Caki2 (cell line): ENCODE data around the gene TRAM2. TPM values are rescaled to one million over a fixed set of nuclear protein-coding genes. Genes with fewer than 3 reads are reported as not detected.
A peak's percentile ranks its signal among the peaks of the same experiment; 100 is the strongest.

ENCODE experiments used
- DNase-seq: peaks from one replicate; pipeline ENCODE4 v3.0.0-alpha.2; 2015; ENCODE audit warnings: low read depth
- in situ Hi-C: cut with HindIII; loops from 2 replicates; pipeline ENCODE4 v1.10.0; 2016; ENCODE audit warnings: low sequenced_read_pairs, low pct_unique_long_range_greater_than_20kb, mixed read lengths
- total RNA-seq: library from RNA; depleted of rRNA; stranded (reverse); fragments of >200 nt; shearing (Covaris generic); gene quantifications from 2 replicates; pipeline ENCODE4 v1.2.3, GENCODE V29; 2014; ENCODE audit warnings: low replicate concordance

TRAM2 gene
- total RNA-seq, 1 experiment from 2014 or later, result 7.3 TPM

- DNase-seq, result no peak
- in situ Hi-C loops, result no loop called here
Observed at GRCh38 chr6:52574709-52575501, 2.0 kb downstream of the TRAM2 start.

GRCh38 chr6:52573295-52573694, 3.6 kb downstream of the TRAM2 start:
- in situ Hi-C loops, result no loop called here
- no peak for DNase-seq

- in situ Hi-C loops, result no loop called here
- no peak for DNase-seq
Observed at GRCh38 chr6:52572536-52572935, 4.3 kb downstream of the TRAM2 start.

- in situ Hi-C loops, result no loop called here
- DNase-seq, result no peak
Observed at GRCh38 chr6:52571099-52571755, 5.6 kb downstream of the TRAM2 start.

GRCh38 chr6:52570291-52570700, 6.6 kb downstream of the TRAM2 start:
- DNase-seq, result no peak
- in situ Hi-C loops, result no loop called here

- in situ Hi-C loops, result no loop called here
- no peak for DNase-seq
Observed at GRCh38 chr6:52568320-52568719, 8.5 kb downstream of the TRAM2 start.

GRCh38 chr6:52566853-52567279, 10.0 kb downstream of the TRAM2 start:
- peak; percentile 64 for DNase-seq
- in situ Hi-C loops, result no loop called here

GRCh38 chr6:52566201-52566600, 10.7 kb downstream of the TRAM2 start:
- DNase-seq, result no peak
- in situ Hi-C loops, result no loop called here

GRCh38 chr6:52564856-52565255, 12.0 kb downstream of the TRAM2 start:
- in situ Hi-C loops, result no loop called here

GRCh38 chr6:52562911-52563310, 13.9 kb downstream of the TRAM2 start:
- in situ Hi-C loops, result no loop called here
- DNase-seq, result no peak

More at GRCh38 chr6:52564856-52565255, 12.0 kb downstream of the TRAM2 start:
- DNase-seq, result no peak

- in situ Hi-C loops, result no loop called here
- no peak for DNase-seq
Observed at GRCh38 chr6:52560462-52560861, 16.4 kb downstream of the TRAM2 start.

GRCh38 chr6:52558266-52559000, 18.4 kb downstream of the TRAM2 start:
- in situ Hi-C loops, result no loop called here
- peak; percentile 21 for DNase-seq

- DNase-seq, result no peak
- in situ Hi-C loops, result no loop called here
Observed at GRCh38 chr6:52557389-52558265, 19.2 kb downstream of the TRAM2 start.

- in situ Hi-C loops, result no loop called here
Observed at GRCh38 chr6:52555518-52556233, 21.2 kb downstream of the TRAM2 start.

GRCh38 chr6:52554684-52555280, 22.1 kb downstream of the TRAM2 start:
- in situ Hi-C loops, result no loop called here
- no peak for DNase-seq

More at GRCh38 chr6:52555518-52556233, 21.2 kb downstream of the TRAM2 start:
- no peak for DNase-seq

- no peak for DNase-seq
- in situ Hi-C loops, result no loop called here
Observed at GRCh38 chr6:52553719-52554118, 23.1 kb downstream of the TRAM2 start.

GRCh38 chr6:52553158-52553557, 23.7 kb downstream of the TRAM2 start:
- in situ Hi-C loops, result no loop called here
- DNase-seq, result no peak
